ENCODE results near the gene NIPAL1.

The NIPAL1 gene

GRCh38 chr4:48081196-48081595 is 64.6 kb downstream of the NIPAL1 start:
- DNase-seq (ENCODE audit: low read depth): no peak
- no peak overlapping the region for H3K4me3 ChIP-seq (ENCODE audit: low read depth, low read length)
- no peak for TF ChIP-seq CTCF (IDR thresholded peaks at IDR 0.05; ENCODE audit: low read depth, low read length, missing control alignments)

DNA sequence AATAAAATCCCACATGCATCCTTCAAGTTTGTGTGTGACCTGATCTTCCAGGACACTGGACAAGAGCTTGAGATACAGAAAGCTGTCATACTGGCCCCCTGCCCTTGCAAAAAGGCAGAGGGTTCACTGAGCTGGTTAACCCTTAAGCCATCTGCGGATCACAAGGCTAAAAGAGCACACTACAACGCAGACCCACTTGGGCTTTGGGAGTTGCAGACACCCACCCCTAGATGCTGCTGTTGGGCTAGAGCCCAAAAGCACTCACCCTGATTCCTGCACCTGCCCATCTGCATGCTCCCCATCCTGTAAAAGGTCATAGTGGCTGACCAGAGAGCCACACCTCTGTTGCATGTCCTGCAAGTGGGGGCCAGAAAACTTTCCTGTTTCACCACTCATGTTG is 66.4 kb downstream of the NIPAL1 start:
- DNase-seq (ENCODE audit: low read depth): no peak
- H3K4me3 ChIP-seq (ENCODE audit: low read depth, low read length): no peak overlapping the region
- peak; percentile 16 for TF ChIP-seq CTCF (IDR thresholded peaks at IDR 0.05; ENCODE audit: low read depth, low read length, missing control alignments)

DNA sequence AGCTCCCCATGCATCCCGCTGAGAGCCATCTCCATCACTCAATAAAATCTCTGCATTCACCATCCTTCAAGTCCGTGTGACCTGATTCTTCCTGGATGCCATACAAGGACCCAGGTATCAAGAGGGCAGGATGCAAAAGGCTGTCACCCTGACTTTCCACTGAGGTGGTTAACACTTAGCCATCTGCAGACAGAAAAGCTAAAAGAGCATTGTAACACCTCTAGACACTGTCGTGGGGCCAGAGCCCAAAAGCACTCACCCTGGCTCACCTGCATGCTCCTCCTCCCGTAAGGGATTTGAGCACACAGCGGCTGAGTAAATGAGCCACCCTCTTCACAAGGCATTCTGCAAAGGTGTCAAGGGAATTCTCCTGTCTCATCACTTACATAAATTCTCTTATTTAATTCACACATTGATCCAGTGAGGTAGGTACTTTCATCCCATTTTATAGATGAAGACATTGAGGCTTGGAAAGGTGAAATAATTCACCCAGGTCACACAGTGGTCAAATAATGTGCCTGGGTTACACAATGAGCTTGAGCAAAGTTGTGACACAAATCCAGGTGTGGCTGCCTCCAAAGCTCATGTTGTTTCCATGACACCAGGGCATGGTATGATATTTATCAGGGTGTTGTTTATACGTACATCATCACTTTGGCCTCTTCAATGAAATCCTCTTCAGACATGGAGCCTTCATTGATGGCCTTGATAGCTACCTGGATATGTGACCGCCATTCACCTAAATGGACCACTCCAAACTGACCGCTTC is 69.4 kb downstream of the NIPAL1 start:
- TF ChIP-seq CTCF (IDR thresholded peaks at IDR 0.05; ENCODE audit: low read depth, low read length, missing control alignments): no peak
- no peak for DNase-seq (ENCODE audit: low read depth)
- no peak overlapping the region for H3K4me3 ChIP-seq (ENCODE audit: low read depth, low read length)
